Stimulated activated CD4-positive, alpha-beta T cell treated with anti-CD3 and anti-CD28 coated beads, Interleukin-2, amount 100 ng/mL, for 4 hours (primary cell): ENCODE results near the gene FOXC2.

Source experiments
- DNase-seq: peaks from one replicate; pipeline ENCODE4 v3.0.0-alpha.2; 2020; ENCODE audit warnings: low read depth

FOXC2 gene

GRCh38 chr16:86616906-86617305 lies 50.3 kb downstream of the FOXC2 start:
- no peak for DNase-seq

- DNase-seq: no peak
These were observed 52.0 kb downstream of the FOXC2 start for GRCh38 chr16:86618431-86619238.
